Keratinocyte (primary cell): Measurements from ENCODE around the gene SAMD14. TPM values are rescaled to one million over a fixed set of nuclear protein-coding genes. Genes with fewer than 3 reads are reported as not detected.

ENCODE experiments used
- DNase-seq: peaks from one replicate; pipeline ENCODE4 v3.0.0-alpha.2; 2011; ENCODE audit warnings: low read depth, missing footprints, low spot score
- FAIRE-seq: peaks from 2 replicates; lab custom pipeline; 2011; peaks lifted over from hg19 to GRCh38; lab: Jason Lieb, UNC
- H2AFZ ChIP-seq: 2 replicates; pipeline ENCODE4 v1.6.0; 2012; ENCODE audit warnings: low read length, control low read depth, inconsistent platforms; ENCODE audit not compliant: control insufficient read depth
- H3K27ac ChIP-seq: 2 replicates; pipeline ENCODE4 v1.5.1; 2011; ENCODE audit warnings: low read length; ENCODE audit not compliant: control insufficient read depth, insufficient read depth
- H3K27me3 ChIP-seq: 3 replicates; pipeline ENCODE4 v1.6.0; 2011; ENCODE audit warnings: low read length; ENCODE audit not compliant: control insufficient read depth, insufficient read depth; ENCODE audit errors: extremely low read depth
- H3K36me3 ChIP-seq, 2 experiments: 2 replicates in 1 of 2; 3 replicates in 1 of 2; pipeline ENCODE4 v1.5.1; 2011; ENCODE audit warnings: low read length in 2 of 2, mild to moderate bottlenecking in 1 of 2; ENCODE audit not compliant: control insufficient read depth in 2 of 2, insufficient read depth in 2 of 2; ENCODE audit errors: extremely low read depth in 1 of 2
- H3K4me1 ChIP-seq: 3 replicates; pipeline ENCODE4 v1.5.1; 2011; ENCODE audit warnings: low read length; ENCODE audit not compliant: control insufficient read depth, insufficient read depth; ENCODE audit errors: extremely low read depth
- H3K4me2 ChIP-seq: 3 replicates; pipeline ENCODE4 v1.6.0; 2011; ENCODE audit warnings: low read depth, low read length; ENCODE audit not compliant: control insufficient read depth, insufficient read depth; ENCODE audit errors: extremely low read depth
- H3K4me3 ChIP-seq, 3 experiments: fragments of 200-600 bp in 1 of 3; sonication (generic) in 1 of 3; 2 replicates in 2 of 3; 3 replicates in 1 of 3; pipeline ENCODE4 v1.5.1; 2011 to 2016; ENCODE audit warnings: low read length in 3 of 3, mild to moderate bottlenecking in 3 of 3, control low read depth in 2 of 3, inconsistent platforms in 1 of 3, low read depth in 1 of 3, mixed read lengths in 1 of 3, mixed run types in 1 of 3, moderate library complexity in 1 of 3; ENCODE audit not compliant: control insufficient read depth in 2 of 3, insufficient read depth in 2 of 3; ENCODE audit errors: extremely low read depth in 1 of 3
- H3K79me2 ChIP-seq: 2 replicates; pipeline ENCODE4 v1.6.0; 2012; ENCODE audit warnings: low read length; ENCODE audit not compliant: control insufficient read depth, insufficient read depth
- H3K9ac ChIP-seq: 3 replicates; pipeline ENCODE4 v1.6.0; 2011; ENCODE audit warnings: low read length; ENCODE audit not compliant: control insufficient read depth, insufficient read depth; ENCODE audit errors: extremely low read depth
- H3K9me1 ChIP-seq: 3 replicates; pipeline ENCODE4 v1.6.0; 2011; ENCODE audit warnings: low read length; ENCODE audit not compliant: control insufficient read depth, insufficient read depth; ENCODE audit errors: extremely low read depth
- H3K9me3 ChIP-seq: 2 replicates; pipeline ENCODE4 v1.5.1; 2012; ENCODE audit warnings: low read depth, low read length; ENCODE audit not compliant: control insufficient read depth
- H4K20me1 ChIP-seq: 3 replicates; pipeline ENCODE4 v1.6.0; 2011; ENCODE audit warnings: low read length; ENCODE audit not compliant: control insufficient read depth, insufficient read depth; ENCODE audit errors: extremely low read depth
- EZH2 ChIP-seq: IDR thresholded peaks from one replicate; pipeline ENCODE4 v1.6.1; 2012; ENCODE audit warnings: inconsistent platforms, mild to moderate bottlenecking, low read length, moderate library complexity
- dilution Hi-C: fragments of 300-500 bp; cut with MboI; formaldehyde crosslinking; loops from one replicate; pipeline ENCODE4 v1.7.0; 2020; ENCODE audit warnings: low sequenced_read_pairs; ENCODE audit not compliant: extremely low pct_ligation_motif_present
- polyA plus RNA-seq, 5 experiments: library from polyadenylated mRNA; depleted of rRNA in 3 of 5; stranded (reverse) in 3 of 5; stranded (forward) in 1 of 5; unstranded in 1 of 5; fragments of >200 nt; gene quantifications; 1 replicate in 1 of 5; 2 replicates in 3 of 5; 3 replicates in 1 of 5; pipeline versions ENCODE4 v1.2.1 to v1.2.3, GENCODE V29; 2011 to 2012; ENCODE audit warnings: missing spikeins in 2 of 5, low read depth in 1 of 5, low replicate concordance in 1 of 5
- TF ChIP-seq, protein P1 (sequence below), 3 experiments: IDR thresholded peaks in 1 of 3; conservative IDR thresholded peaks in 1 of 3; optimal IDR thresholded peaks in 1 of 3; 2 replicates in 2 of 3; 3 replicates in 1 of 3; pipeline versions ENCODE3 to v1.5.1; 2011; ENCODE audit warnings: low read length in 3 of 3, mild to moderate bottlenecking in 3 of 3, moderate library complexity in 2 of 3, control low read depth in 1 of 3, inconsistent platforms in 1 of 3; ENCODE audit not compliant: insufficient read depth in 2 of 3; ENCODE audit errors: extremely low read depth in 1 of 3

SAMD14 gene
- polyA plus RNA-seq, 1 donor (not counting 4 experiments of a cell fraction or from before 2014, with no cell fraction given): not detected

DNA sequence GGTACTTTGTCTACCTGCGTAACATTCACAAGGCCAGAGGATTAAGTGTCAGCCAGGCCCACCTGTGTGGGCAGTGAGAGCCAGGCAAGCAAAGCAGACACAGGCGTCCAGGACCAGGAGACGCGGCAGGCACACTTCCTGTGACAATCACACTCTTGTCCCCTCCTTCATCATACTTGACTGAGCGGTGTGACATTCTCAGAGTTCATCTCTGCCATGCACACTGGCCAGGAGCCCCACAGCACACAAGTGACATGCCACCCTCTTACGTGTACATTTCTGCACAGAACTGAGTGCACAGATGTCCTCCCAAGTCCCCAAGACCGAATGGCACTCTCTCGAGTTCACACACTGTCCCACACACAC is 11.8 kb upstream of the SAMD14 start:
- Histone ChIP-seq H3K9me1 (peaks cover 4% of the 10 kb centered on the region), H3K79me2 (peaks cover 27% of the 10 kb centered on the region), H3K36me3 (peaks cover 57 to 80% of the 10 kb centered on the region in 2 experiments), H3K9me3 (no peaks in the 10 kb centered on the region), H3K4me2 (no peak overlapping the region), H3K4me1 (peaks cover 4% of the 10 kb centered on the region), H3K27me3 (no peaks in the 10 kb centered on the region), H3K27ac (no peak overlapping the region), H3K9ac (no peak overlapping the region), H4K20me1 (peaks cover 17% of the 10 kb centered on the region), H2AFZ (no peak overlapping the region), H3K4me3 (no peak overlapping the region)
- TF ChIP-seq EZH2: no peak
- TF ChIP-seq, protein P1, sequence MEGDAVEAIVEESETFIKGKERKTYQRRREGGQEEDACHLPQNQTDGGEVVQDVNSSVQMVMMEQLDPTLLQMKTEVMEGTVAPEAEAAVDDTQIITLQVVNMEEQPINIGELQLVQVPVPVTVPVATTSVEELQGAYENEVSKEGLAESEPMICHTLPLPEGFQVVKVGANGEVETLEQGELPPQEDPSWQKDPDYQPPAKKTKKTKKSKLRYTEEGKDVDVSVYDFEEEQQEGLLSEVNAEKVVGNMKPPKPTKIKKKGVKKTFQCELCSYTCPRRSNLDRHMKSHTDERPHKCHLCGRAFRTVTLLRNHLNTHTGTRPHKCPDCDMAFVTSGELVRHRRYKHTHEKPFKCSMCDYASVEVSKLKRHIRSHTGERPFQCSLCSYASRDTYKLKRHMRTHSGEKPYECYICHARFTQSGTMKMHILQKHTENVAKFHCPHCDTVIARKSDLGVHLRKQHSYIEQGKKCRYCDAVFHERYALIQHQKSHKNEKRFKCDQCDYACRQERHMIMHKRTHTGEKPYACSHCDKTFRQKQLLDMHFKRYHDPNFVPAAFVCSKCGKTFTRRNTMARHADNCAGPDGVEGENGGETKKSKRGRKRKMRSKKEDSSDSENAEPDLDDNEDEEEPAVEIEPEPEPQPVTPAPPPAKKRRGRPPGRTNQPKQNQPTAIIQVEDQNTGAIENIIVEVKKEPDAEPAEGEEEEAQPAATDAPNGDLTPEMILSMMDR (optimal IDR thresholded peaks at IDR 0.05 in 1 of 3, IDR thresholded peaks at IDR 0.05 in 1 of 3, conservative IDR thresholded peaks at IDR 0.05 in 1 of 3; ENCODE audit: extremely low read depth in 1 of 3, insufficient read depth in 2 of 3, low read length in 3 of 3): no peak
- no peak for FAIRE-seq
- no peak for DNase-seq
- dilution Hi-C loops: no loop called here

DNA sequence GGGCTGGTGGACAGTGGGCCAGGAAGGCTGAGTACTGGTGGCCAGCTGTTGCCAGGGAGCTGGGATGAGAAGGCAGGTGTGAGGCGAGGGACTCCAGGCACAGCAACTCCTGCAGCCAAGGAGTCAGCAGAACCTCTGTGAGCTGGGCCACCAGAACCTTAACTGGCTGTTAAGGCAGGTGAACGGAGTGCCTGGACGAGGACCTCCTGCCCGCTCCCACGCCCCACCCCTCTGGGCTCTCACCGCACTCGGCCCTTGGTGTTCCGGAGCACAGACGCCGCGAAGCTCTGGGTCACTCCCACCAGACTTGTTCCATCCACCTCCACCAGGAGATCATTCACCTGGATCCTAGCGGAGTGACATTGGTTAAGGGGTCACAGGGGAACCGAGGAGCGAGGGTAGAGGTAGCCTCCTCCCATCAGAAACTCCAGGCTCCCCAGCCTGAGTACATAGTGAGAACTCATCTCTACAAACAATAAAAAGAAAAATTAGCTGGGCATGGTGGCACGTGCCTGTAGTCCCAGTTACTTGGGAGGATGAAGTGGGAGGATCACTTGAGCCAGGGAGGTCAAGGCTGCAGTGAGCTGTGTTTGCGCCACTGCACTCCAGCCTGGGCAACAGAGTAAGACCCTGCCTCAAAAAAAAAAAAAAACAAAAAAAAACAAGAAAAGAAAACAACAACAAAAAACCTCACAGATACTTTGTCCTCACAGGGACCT is 11.2 kb upstream of the SAMD14 start:
- no peak for TF ChIP-seq EZH2
- TF ChIP-seq, protein P1 (optimal IDR thresholded peaks at IDR 0.05 in 1 of 3, IDR thresholded peaks at IDR 0.05 in 1 of 3, conservative IDR thresholded peaks at IDR 0.05 in 1 of 3; ENCODE audit: extremely low read depth in 1 of 3, insufficient read depth in 2 of 3, low read length in 3 of 3): no peak
- no peaks in the 10 kb centered on the region for H3K9me3 ChIP-seq
- no peak overlapping the region for H2AFZ ChIP-seq
- FAIRE-seq (no peak), DNase-seq (no peak)
- peaks cover 4% of the 10 kb centered on the region for H3K9me1 ChIP-seq
- peaks cover 23% of the 10 kb centered on the region for H3K79me2 ChIP-seq
- H3K36me3 ChIP-seq: peaks cover 62 to 77% of the 10 kb centered on the region in 2 experiments
- H3K4me3 ChIP-seq: no peak overlapping the region
- H3K27me3 ChIP-seq: no peaks in the 10 kb centered on the region
- H4K20me1 ChIP-seq: peaks cover 13% of the 10 kb centered on the region
- H3K4me1 ChIP-seq: no peaks in the 10 kb centered on the region
- no peak overlapping the region for H3K27ac ChIP-seq
- dilution Hi-C loops: no loop called here
- H3K4me2 ChIP-seq: no peak overlapping the region
- H3K9ac ChIP-seq: no peak overlapping the region
